HFFc6 (cell line): ENCODE measurements around the gene PTPRD. TPM values are rescaled to one million over a fixed set of nuclear protein-coding genes. Genes with fewer than 3 reads are reported as not detected.

Experiments
- DNase-seq: peaks from one replicate; pipeline ENCODE4 v3.0.0-alpha.2; 2018
- H3K27ac Mint-ChIP-seq: 2 replicates; pipeline ENCODE4 v1.8.0; 2020; ENCODE audit warnings: mild to moderate bottlenecking, mixed read lengths
- H3K27me3 Mint-ChIP-seq: 2 replicates; pipeline ENCODE4 v1.8.0; 2021; ENCODE audit warnings: mild to moderate bottlenecking, moderate library complexity, mixed read lengths; ENCODE audit not compliant: insufficient read depth
- H3K36me3 Mint-ChIP-seq: 2 replicates; pipeline ENCODE4 v1.8.0; 2021; ENCODE audit warnings: low read depth, mixed read lengths
- H3K4me1 Mint-ChIP-seq: 2 replicates; pipeline ENCODE4 v1.8.0; 2020; ENCODE audit warnings: low read depth, mixed read lengths
- H3K4me3 Mint-ChIP-seq: 2 replicates; pipeline ENCODE4 v1.8.0; 2020; ENCODE audit warnings: mild to moderate bottlenecking, moderate library complexity, mixed read lengths
- H3K9me3 Mint-ChIP-seq: 2 replicates; pipeline ENCODE4 v1.8.0; 2020; ENCODE audit warnings: mild to moderate bottlenecking, mixed read lengths
- CTCF ChIP-seq: fragments of 200-600 bp; sonication (generic); IDR thresholded peaks from 2 replicates; pipeline ENCODE4 v1.5.0; 2021; ENCODE audit warnings: antibody characterized with exemption, mild to moderate bottlenecking
- total RNA-seq, 6 experiments: library from RNA; stranded (reverse); fragmentation: NEBNext Ultra II Directional; extraction: Animal tissue kit (Norgen Biotek cat#: 25700); gene quantifications; 2 replicates in 1 of 6; 3 replicates in 5 of 6; pipeline ENCODE4 v1.2.3, GENCODE V29; 2021

PTPRD gene
- total RNA-seq, 6 experiments from 2014 or later: not detected

- TF ChIP-seq CTCF: no peak
- Mint-ChIP-seq H3K9me3 (peaks cover 37% of the 10 kb centered on the region), H3K27me3 (no peaks in the 10 kb centered on the region; the same call in none of the 2 replicates), H3K4me1 (no peaks in the 10 kb centered on the region), H3K36me3 (no peaks in the 10 kb centered on the region; the same call in 1 of the 2 replicates), H3K27ac (no peak overlapping the region), H3K4me3 (no peak overlapping the region)
- no peak for DNase-seq
Measured at GRCh38 chr9:8297047-8297446, 2315.8 kb downstream of the PTPRD start.

- H3K9me3 Mint-ChIP-seq: peaks cover 33% of the 10 kb centered on the region
- TF ChIP-seq CTCF: no peak
- no peaks in the 10 kb centered on the region; the same call in 1 of the 2 replicates for H3K36me3 Mint-ChIP-seq
- H3K27me3 Mint-ChIP-seq: no peaks in the 10 kb centered on the region; the same call in none of the 2 replicates
- no peak for DNase-seq
- H3K27ac Mint-ChIP-seq: no peak overlapping the region
- no peak overlapping the region for H3K4me3 Mint-ChIP-seq
- H3K4me1 Mint-ChIP-seq: no peaks in the 10 kb centered on the region
Measured at GRCh38 chr9:8292657-8293056, 2320.1 kb downstream of the PTPRD start.

DNA sequence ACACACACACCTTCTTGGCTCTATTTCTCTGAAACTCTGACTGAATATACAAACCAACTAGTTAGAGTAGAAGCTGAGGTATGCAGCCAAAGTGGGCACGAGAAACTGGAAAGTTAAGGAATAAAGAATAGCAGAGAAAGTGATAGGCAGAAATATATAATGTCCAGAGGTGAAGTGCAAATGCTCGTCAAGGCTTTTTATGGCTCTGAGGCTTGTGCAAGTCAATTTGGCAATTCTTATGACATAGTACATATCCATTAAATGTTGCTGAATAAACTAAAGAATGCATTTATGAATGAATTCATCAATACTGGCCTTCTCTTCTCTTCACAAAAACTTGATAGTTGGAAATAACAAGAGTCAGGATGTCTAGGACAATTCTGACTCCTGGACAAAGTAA, 2323.1 kb downstream of the PTPRD start:
- H3K36me3 Mint-ChIP-seq: no peaks in the 10 kb centered on the region; the same call in 1 of the 2 replicates
- H3K4me1 Mint-ChIP-seq: no peaks in the 10 kb centered on the region
- no peak for DNase-seq

GRCh38 chr9:8287970-8288369, 2324.8 kb downstream of the PTPRD start:
- H3K27ac Mint-ChIP-seq: no peak overlapping the region
- H3K27me3 Mint-ChIP-seq: no peaks in the 10 kb centered on the region; the same call in 1 of the 2 replicates

More for the DNA sequence above, 2323.1 kb downstream of the PTPRD start:
- no peak for TF ChIP-seq CTCF
- H3K9me3 Mint-ChIP-seq: peaks cover 42% of the 10 kb centered on the region
- no peaks in the 10 kb centered on the region; the same call in 1 of the 2 replicates for H3K27me3 Mint-ChIP-seq
- no peak overlapping the region for H3K27ac Mint-ChIP-seq
- H3K4me3 Mint-ChIP-seq: no peak overlapping the region

GRCh38 chr9:8287501-8287900, 2325.3 kb downstream of the PTPRD start:
- no peak overlapping the region for H3K27ac Mint-ChIP-seq
- TF ChIP-seq CTCF: no peak
- DNase-seq: no peak
- peaks cover 52% of the 10 kb centered on the region for H3K9me3 Mint-ChIP-seq
- H3K36me3 Mint-ChIP-seq: no peaks in the 10 kb centered on the region
- no peaks in the 10 kb centered on the region for H3K27me3 Mint-ChIP-seq
- H3K4me1 Mint-ChIP-seq: no peaks in the 10 kb centered on the region
- no peak overlapping the region for H3K4me3 Mint-ChIP-seq

More at GRCh38 chr9:8287970-8288369, 2324.8 kb downstream of the PTPRD start:
- DNase-seq: no peak
- H3K4me3 Mint-ChIP-seq: no peak overlapping the region
- no peaks in the 10 kb centered on the region for H3K36me3 Mint-ChIP-seq
- H3K9me3 Mint-ChIP-seq: peaks cover 48% of the 10 kb centered on the region
- no peaks in the 10 kb centered on the region for H3K4me1 Mint-ChIP-seq
- no peak for TF ChIP-seq CTCF

DNA sequence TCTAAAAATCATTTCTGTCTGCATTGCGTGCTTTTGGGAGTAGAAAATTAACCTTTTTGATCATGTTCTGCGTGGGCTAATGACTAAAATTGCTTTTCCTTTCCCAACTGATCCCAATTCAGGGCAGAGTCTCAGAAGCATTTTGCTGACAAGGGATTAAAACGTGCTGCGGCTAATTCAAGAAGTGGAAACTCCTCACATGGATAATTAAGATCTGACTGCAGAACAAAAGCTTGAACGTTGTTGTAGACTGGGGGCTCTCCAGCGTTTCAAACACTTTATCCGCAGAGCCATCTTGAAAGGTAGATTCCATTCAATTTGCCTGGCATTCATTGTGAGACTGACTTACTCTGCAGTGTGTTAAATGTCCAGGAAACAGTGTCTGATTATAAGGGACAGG, 2327.9 kb downstream of the PTPRD start:
- Mint-ChIP-seq H3K9me3 (peaks cover 45% of the 10 kb centered on the region), H3K27me3 (no peaks in the 10 kb centered on the region), H3K27ac (no peak overlapping the region), H3K4me1 (no peaks in the 10 kb centered on the region), H3K4me3 (no peak overlapping the region), H3K36me3 (no peaks in the 10 kb centered on the region)
- no peak for TF ChIP-seq CTCF
- no peak for DNase-seq
